B cell (primary cell): ENCODE data around the gene AHRR. TPM values are rescaled to one million over a fixed set of nuclear protein-coding genes. Genes with fewer than 3 reads are reported as not detected.
A peak's percentile ranks its signal among the peaks of the same experiment; 100 is the strongest.

ENCODE experiments used
- ATAC-seq: fragments of 200-7000 bp; cut with Tn5 transposase; one replicate; pipeline ENCODE4 v1.10.0; 2021; ENCODE audit warnings: low read depth, mild to moderate bottlenecking, moderate number of reproducible peaks, moderate library complexity
- CTCF ChIA-PET: fragments of 350-600 bp; sonication (Branson Sonifier 250); formaldehyde crosslinking; loops from one replicate; lab custom pipeline; 2021; ENCODE audit warnings: antibody characterized with exemption, inconsistent platforms; lab: Charles Lee
- POLR2A ChIA-PET: fragments of 350-600 bp; sonication (Branson Sonifier 250); formaldehyde crosslinking; loops from one replicate; lab custom pipeline; 2021; ENCODE audit warnings: antibody characterized with exemption; lab: Charles Lee
- DNase-seq: peaks from one replicate; pipeline ENCODE4 v3.0.0; 2013
- H2AFZ ChIP-seq: 2 replicates; pipeline ENCODE4 v1.6.1; 2012; ENCODE audit warnings: mild to moderate bottlenecking, low read depth, low read length; ENCODE audit not compliant: insufficient read depth, poor library complexity, severe bottlenecking
- H3K27ac ChIP-seq, 2 donors: 1 replicate in 1 of 2; 2 replicates in 1 of 2; pipeline ENCODE4 v1.5.1; 2012 to 2013; ENCODE audit warnings: low read length in 2 of 2, mild to moderate bottlenecking in 2 of 2, moderate library complexity in 1 of 2
- H3K27me3 ChIP-seq, 4 experiments: fragments of 200-600 bp in 1 of 4; sonication (generic) in 1 of 4; replicated peaks in 1 of 4; 1 replicate in 2 of 4; 2 replicates in 2 of 4; pipeline versions ENCODE4 v1.6.1 to v1.7.0; 2013 to 2016; ENCODE audit warnings: low read length in 3 of 4, mild to moderate bottlenecking in 2 of 4, mixed read lengths in 1 of 4, moderate library complexity in 1 of 4; ENCODE audit not compliant: insufficient read depth in 4 of 4, control insufficient read depth in 3 of 4; ENCODE audit errors: control extremely low read depth in 1 of 4
- H3K36me3 ChIP-seq, 2 experiments: replicated peaks in 1 of 2; 1 replicate in 1 of 2; 2 replicates in 1 of 2; pipeline versions ENCODE4 v1.6.1 to v1.7.1; 2013; ENCODE audit warnings: low read length in 1 of 2; ENCODE audit not compliant: insufficient read depth in 2 of 2, control insufficient read depth in 1 of 2; ENCODE audit errors: control extremely low read depth in 1 of 2, extremely low read depth in 1 of 2
- H3K4me1 ChIP-seq, 2 donors: fragments of 200-600 bp in 1 of 2; sonication (generic) in 1 of 2; 1 replicate in 1 of 2; 2 replicates in 1 of 2; pipeline versions ENCODE4 v1.5.1 to v1.6.1; 2013 to 2017; ENCODE audit warnings: low read length in 2 of 2; ENCODE audit not compliant: control insufficient read depth in 2 of 2, insufficient read depth in 2 of 2
- H3K4me2 ChIP-seq: replicated peaks from 2 replicates; pipeline ENCODE3; 2012; ENCODE audit warnings: mild to moderate bottlenecking, low read depth, low read length; ENCODE audit not compliant: poor library complexity, severe bottlenecking
- H3K4me3 ChIP-seq, 5 experiments: fragments of 200-600 bp in 1 of 5; sonication (generic) in 1 of 5; 1 replicate in 3 of 5; 2 replicates in 2 of 5; pipeline versions ENCODE4 v1.5.1 to v1.7.0; 2011 to 2016; ENCODE audit warnings: low read length in 4 of 5, mild to moderate bottlenecking in 4 of 5, low read depth in 2 of 5, control low read depth in 1 of 5, moderate library complexity in 1 of 5; ENCODE audit not compliant: insufficient read depth in 1 of 5; ENCODE audit errors: control extremely low read depth in 1 of 5, extremely low read depth in 1 of 5
- H3K79me2 ChIP-seq: fragments of 200-600 bp; sonication (generic); one replicate; pipeline ENCODE4 v1.6.0; 2016; ENCODE audit warnings: low read length; ENCODE audit not compliant: control insufficient read depth, insufficient read depth
- H3K9ac ChIP-seq: fragments of 200-600 bp; sonication (generic); 2 replicates; pipeline ENCODE4 v1.6.1; 2017; ENCODE audit warnings: mild to moderate bottlenecking, low read length, moderate library complexity
- H3K9me3 ChIP-seq, 3 donors: one replicate each; pipeline versions ENCODE4 v1.6.1 to v1.7.1; 2013; ENCODE audit warnings: low read length in 2 of 3; ENCODE audit not compliant: control insufficient read depth in 2 of 3, insufficient read depth in 1 of 3; ENCODE audit errors: control extremely low read depth in 1 of 3
- H4K20me1 ChIP-seq: 2 replicates; pipeline ENCODE4 v1.6.0; 2012; ENCODE audit warnings: mild to moderate bottlenecking, low read length; ENCODE audit not compliant: insufficient read depth, control insufficient read depth, poor library complexity, severe bottlenecking
- H3K27ac Mint-ChIP-seq: one replicate; pipeline ENCODE4 v1.8.0; 2021; ENCODE audit warnings: mixed read lengths
- H3K27me3 Mint-ChIP-seq: one replicate; pipeline ENCODE4 v1.8.0; 2021; ENCODE audit warnings: mixed read lengths
- H3K4me1 Mint-ChIP-seq: one replicate; pipeline ENCODE4 v1.8.0; 2021; ENCODE audit warnings: mixed read lengths
- H3K4me3 Mint-ChIP-seq: one replicate; pipeline ENCODE4 v1.8.0; 2021; ENCODE audit warnings: mixed read lengths
- H3K9me3 Mint-ChIP-seq: one replicate; pipeline ENCODE4 v1.8.0; 2022; ENCODE audit warnings: mixed read lengths; ENCODE audit not compliant: insufficient read depth
- EZH2 ChIP-seq: IDR thresholded peaks from 2 replicates; pipeline ENCODE4 v1.6.1; 2012; ENCODE audit warnings: borderline replicate concordance, low read depth, mild to moderate bottlenecking, moderate library complexity, low read length; ENCODE audit not compliant: insufficient read depth, poor library complexity, severe bottlenecking
- WGBS: methylation state at CpG from one replicate; pipeline ENCODE4 v1.1.5; 2013; ENCODE audit warnings: missing lambda C conversion rate; ENCODE audit not compliant: insufficient coverage; 5-methylcytosine and 5-hydroxymethylcytosine counted together
- intact Hi-C: fragments of 100-400 bp; cut with micrococcal nuclease; formaldehyde crosslinking; loops from one replicate; pipeline ENCODE4 v1.10.0; 2022
- polyA plus RNA-seq: library from polyadenylated mRNA; depleted of rRNA; stranded (reverse); fragments of >200 nt; gene quantifications from 2 replicates; pipeline ENCODE4 v1.2.3, GENCODE V29; 2012
- total RNA-seq, 2 donors: library from RNA; stranded (reverse); fragments of 120-200 nt in 1 of 2; gene quantifications; 1 replicate in 1 of 2; 2 replicates in 1 of 2; pipeline versions ENCODE4 v1.2.3 to v1.2.4, GENCODE V29; 2013 to 2022
- TF ChIP-seq, protein P1 (sequence below): fragments of 200-600 bp; IDR thresholded peaks from one replicate; pipeline ENCODE4 v1.8.0; 2022; ENCODE audit warnings: antibody characterized with exemption, mild to moderate bottlenecking

Gene AHRR
- total and polyA plus RNA-seq, 2 donors (not counting 1 experiment from before 2014, with no cell fraction given): 0.13 to 1.7 TPM

DNA sequence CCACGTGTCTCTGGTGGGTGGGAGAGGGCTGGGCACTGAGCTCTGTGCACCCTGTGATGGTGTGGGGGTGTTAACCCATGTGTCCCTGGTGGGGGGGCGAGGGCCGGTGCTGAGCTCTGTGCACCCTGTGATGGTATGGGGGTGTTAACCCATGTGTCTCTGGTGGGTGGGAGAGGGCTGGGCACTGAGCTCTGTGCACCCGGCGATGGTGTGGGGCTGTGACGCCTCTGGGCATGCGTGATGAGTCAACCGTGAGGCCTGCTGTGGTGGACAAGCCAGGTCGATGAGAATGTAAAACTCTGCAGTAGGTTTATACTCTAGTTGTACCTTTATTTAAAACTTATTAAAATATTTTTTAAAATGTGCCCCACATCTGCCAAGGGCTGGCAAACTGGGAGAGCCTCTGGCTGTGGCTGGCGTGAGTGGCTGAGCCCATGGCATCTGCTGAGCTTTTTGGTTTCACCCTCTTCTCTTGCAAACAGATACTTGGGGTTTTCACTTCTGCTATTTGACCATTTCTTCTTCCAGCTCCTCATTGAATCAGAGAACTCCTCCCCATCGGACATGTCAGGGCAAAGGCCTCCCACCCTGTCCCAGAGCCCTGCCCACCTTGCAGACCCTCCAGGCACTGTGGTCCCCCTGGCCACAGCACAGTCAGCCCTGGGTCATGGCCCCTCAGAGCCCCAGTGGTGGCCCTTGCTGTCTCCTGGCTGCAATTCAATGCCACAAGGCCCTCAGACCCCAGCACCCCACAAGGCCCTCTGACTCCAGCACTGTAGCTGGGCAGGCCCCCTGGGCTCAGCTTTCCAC lies 103.0 kb downstream of the AHRR start:
- H3K4me1 Mint-ChIP-seq: peaks cover 14% of the 10 kb centered on the region
- no peaks in the 10 kb centered on the region for H3K27me3 Mint-ChIP-seq
- ChIA-PET CTCF (interaction anchor here (1.0 to 2.3 kb wide), 4 partner anchors 22 to 237 kb away, joined by 4 to 18 read pairs (median 8); no protein-coding TSS in a partner anchor), POLR2A (no interaction called here)
- ATAC-seq (peak; percentile 17), DNase-seq (no peak)
- Histone ChIP-seq H3K4me2 (peak overlapping the region; percentile 37), H3K9ac (no peak overlapping the region), H3K79me2 (no peaks in the 10 kb centered on the region), H3K4me1 (peaks cover 5 to 12% of the 10 kb centered on the region in 2 donors), H2AFZ (no peak overlapping the region), H3K27ac (no peak overlapping the region), H4K20me1 (no peaks in the 10 kb centered on the region), H3K27me3 (peaks cover 0 to 3% (median 0%) of the 10 kb centered on the region in 4 experiments), H3K9me3 (peaks cover 0 to 7% (median 0%) of the 10 kb centered on the region in 3 donors), H3K36me3 (no peaks in the 10 kb centered on the region), H3K4me3 (peak overlapping the region in 1 of 5 experiments; percentile 2)
- WGBS: 33% methylated on average over 5 of the region's 11 CpGs
- H3K27ac Mint-ChIP-seq: no peak overlapping the region
- intact Hi-C loops: no loop called here
- no peak overlapping the region for H3K4me3 Mint-ChIP-seq
- no peaks in the 10 kb centered on the region for H3K9me3 Mint-ChIP-seq
- no peak for TF ChIP-seq EZH2
- TF ChIP-seq, protein P1, sequence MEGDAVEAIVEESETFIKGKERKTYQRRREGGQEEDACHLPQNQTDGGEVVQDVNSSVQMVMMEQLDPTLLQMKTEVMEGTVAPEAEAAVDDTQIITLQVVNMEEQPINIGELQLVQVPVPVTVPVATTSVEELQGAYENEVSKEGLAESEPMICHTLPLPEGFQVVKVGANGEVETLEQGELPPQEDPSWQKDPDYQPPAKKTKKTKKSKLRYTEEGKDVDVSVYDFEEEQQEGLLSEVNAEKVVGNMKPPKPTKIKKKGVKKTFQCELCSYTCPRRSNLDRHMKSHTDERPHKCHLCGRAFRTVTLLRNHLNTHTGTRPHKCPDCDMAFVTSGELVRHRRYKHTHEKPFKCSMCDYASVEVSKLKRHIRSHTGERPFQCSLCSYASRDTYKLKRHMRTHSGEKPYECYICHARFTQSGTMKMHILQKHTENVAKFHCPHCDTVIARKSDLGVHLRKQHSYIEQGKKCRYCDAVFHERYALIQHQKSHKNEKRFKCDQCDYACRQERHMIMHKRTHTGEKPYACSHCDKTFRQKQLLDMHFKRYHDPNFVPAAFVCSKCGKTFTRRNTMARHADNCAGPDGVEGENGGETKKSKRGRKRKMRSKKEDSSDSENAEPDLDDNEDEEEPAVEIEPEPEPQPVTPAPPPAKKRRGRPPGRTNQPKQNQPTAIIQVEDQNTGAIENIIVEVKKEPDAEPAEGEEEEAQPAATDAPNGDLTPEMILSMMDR: no peak

DNA sequence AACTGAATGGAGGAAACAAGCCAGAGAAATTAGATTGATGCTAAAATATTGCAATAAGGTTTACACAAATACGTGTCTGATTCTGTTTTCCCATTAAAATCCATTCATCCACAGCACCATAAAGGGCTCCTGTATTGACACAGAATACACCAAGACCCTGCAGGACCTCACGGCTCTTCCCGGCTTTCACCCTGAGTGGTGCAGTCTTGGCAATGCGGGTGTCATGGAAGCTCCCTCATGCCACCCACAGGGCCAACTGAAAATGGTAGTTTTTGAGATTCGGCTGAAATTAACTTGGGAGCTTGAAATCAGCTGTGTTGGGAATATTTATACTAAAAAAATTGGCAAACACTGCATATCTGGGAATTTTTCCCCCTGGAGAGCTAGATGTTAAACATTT lies 104.2 kb downstream of the AHRR start:
- intact Hi-C loops: no loop called here
- H4K20me1 ChIP-seq: no peaks in the 10 kb centered on the region
- H3K27me3 ChIP-seq: peaks cover 0 to 3% (median 0%) of the 10 kb centered on the region in 4 experiments
- peaks cover 5 to 12% of the 10 kb centered on the region in 2 donors for H3K4me1 ChIP-seq
- no peak overlapping the region for H3K9ac ChIP-seq
- Mint-ChIP-seq H3K27me3 (peaks cover 4% of the 10 kb centered on the region), H3K4me3 (no peak overlapping the region), H3K27ac (no peak overlapping the region), H3K4me1 (peaks cover 14% of the 10 kb centered on the region), H3K9me3 (no peaks in the 10 kb centered on the region)
- no peaks in the 10 kb centered on the region for H3K79me2 ChIP-seq
- POLR2A ChIA-PET: no interaction called here
- WGBS: 18% methylated on average over 2 of the region's 5 CpGs
- peaks cover 0 to 7% (median 0%) of the 10 kb centered on the region in 3 donors for H3K9me3 ChIP-seq
- no peak overlapping the region for H3K4me3 ChIP-seq
- CTCF ChIA-PET: interaction anchor here (1.0 to 2.3 kb wide), 3 partner anchors 109 to 238 kb away, joined by 3 to 18 read pairs (median 13); partner anchors contain the start of gene LRRC14B
- H3K4me2 ChIP-seq: no peak overlapping the region
- no peak for DNase-seq
- H3K36me3 ChIP-seq: no peaks in the 10 kb centered on the region
- no peak overlapping the region for H2AFZ ChIP-seq
- no peak for ATAC-seq
- no peak overlapping the region for H3K27ac ChIP-seq
- TF ChIP-seq EZH2: no peak
- TF ChIP-seq, protein P1: no peak
